ENCODE measurements around the gene SULT4A1.
A peak's percentile ranks its signal among the peaks of the same experiment; 100 is the strongest.

Gene SULT4A1

GRCh38 chr22:43892183-43892894 is 30.0 kb upstream of the SULT4A1 start:
- no peak for DNase-seq (ENCODE audit: low read depth)
- no peak overlapping the region for H3K4me3 ChIP-seq (ENCODE audit: low read length)
- TF ChIP-seq, protein P1, sequence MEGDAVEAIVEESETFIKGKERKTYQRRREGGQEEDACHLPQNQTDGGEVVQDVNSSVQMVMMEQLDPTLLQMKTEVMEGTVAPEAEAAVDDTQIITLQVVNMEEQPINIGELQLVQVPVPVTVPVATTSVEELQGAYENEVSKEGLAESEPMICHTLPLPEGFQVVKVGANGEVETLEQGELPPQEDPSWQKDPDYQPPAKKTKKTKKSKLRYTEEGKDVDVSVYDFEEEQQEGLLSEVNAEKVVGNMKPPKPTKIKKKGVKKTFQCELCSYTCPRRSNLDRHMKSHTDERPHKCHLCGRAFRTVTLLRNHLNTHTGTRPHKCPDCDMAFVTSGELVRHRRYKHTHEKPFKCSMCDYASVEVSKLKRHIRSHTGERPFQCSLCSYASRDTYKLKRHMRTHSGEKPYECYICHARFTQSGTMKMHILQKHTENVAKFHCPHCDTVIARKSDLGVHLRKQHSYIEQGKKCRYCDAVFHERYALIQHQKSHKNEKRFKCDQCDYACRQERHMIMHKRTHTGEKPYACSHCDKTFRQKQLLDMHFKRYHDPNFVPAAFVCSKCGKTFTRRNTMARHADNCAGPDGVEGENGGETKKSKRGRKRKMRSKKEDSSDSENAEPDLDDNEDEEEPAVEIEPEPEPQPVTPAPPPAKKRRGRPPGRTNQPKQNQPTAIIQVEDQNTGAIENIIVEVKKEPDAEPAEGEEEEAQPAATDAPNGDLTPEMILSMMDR (IDR thresholded peaks at IDR 0.05; ENCODE audit: insufficient read depth, low read depth, low read length, missing control alignments), result no peak

DNA sequence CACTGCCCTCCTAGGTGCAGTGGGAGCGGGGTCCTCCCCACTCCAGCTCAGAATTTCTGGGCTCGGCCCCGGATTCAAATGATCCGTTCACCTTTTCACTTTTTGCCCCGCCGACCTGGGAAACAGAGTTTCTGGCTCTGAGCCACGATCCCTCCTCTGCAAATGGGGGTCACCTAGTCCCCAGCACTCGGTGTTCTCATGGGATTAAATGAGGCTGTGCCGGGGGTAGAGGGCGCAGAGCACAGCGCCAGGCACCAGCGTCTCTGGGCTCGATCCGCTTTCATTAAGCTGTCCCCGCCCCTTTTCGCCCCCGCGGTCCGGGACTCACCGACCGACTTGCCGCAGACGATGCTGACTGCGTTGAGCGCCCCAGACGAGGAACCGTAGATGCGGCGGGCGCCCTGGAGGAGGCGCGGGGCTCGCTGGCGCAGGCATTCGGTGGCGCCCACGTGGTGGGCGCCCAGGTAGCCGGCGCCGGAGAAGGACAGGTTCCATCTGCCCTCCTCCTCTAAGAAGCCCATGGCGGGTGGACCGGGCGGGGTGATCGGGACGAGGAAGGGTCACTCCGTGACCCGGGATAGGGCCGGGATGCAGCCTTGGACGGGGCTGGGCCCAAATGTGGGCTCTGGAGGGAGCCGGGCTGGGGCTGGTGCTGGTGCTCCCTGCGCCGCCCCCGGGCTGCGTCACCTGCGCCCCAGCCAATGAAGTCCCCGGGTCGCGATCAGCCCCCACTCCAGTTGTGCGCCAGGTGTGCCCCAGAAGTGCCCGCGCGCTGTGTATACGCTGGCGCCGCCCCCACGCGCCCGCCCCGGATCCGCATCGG is 29.3 kb upstream of the SULT4A1 start, which contains the start of gene PNPLA5:
Gene PNPLA5, minus strand, starts transcription at position 654 of the 823 bp plus-strand sequence. Its CDS starts 133 bp downstream, at position 521.
- TF ChIP-seq, protein P1 (IDR thresholded peaks at IDR 0.05; ENCODE audit: insufficient read depth, low read depth, low read length, missing control alignments), result no peak
- H3K4me3 ChIP-seq (ENCODE audit: low read length), result no peak within 1 kb of the TSS
- peak; percentile 23 for DNase-seq (ENCODE audit: low read depth)

GRCh38 chr22:43890901-43891331 is 28.6 kb upstream of the SULT4A1 start:
- no peak for DNase-seq (ENCODE audit: low read depth)
- TF ChIP-seq, protein P1 (IDR thresholded peaks at IDR 0.05; ENCODE audit: insufficient read depth, low read depth, low read length, missing control alignments), result no peak
- H3K4me3 ChIP-seq (ENCODE audit: low read length), result no peak overlapping the region

- H3K4me3 ChIP-seq (ENCODE audit: low read length), result no peak overlapping the region
These were observed 27.5 kb upstream of the SULT4A1 start for GRCh38 chr22:43889860-43890253.

GRCh38 chr22:43889201-43889859 is 27.0 kb upstream of the SULT4A1 start:
- no peak overlapping the region for H3K4me3 ChIP-seq (ENCODE audit: low read length)
- TF ChIP-seq, protein P1 (IDR thresholded peaks at IDR 0.05; ENCODE audit: insufficient read depth, low read depth, low read length, missing control alignments), result no peak
- DNase-seq (ENCODE audit: low read depth), result no peak

More at GRCh38 chr22:43889860-43890253, 27.5 kb upstream of the SULT4A1 start:
- TF ChIP-seq, protein P1 (IDR thresholded peaks at IDR 0.05; ENCODE audit: insufficient read depth, low read depth, low read length, missing control alignments), result peak; percentile 34
- DNase-seq (ENCODE audit: low read depth), result peak; percentile 47

GRCh38 chr22:43888740-43889139 is 26.4 kb upstream of the SULT4A1 start:
- H3K4me3 ChIP-seq (ENCODE audit: low read length), result no peak overlapping the region
- DNase-seq (ENCODE audit: low read depth), result no peak
- TF ChIP-seq, protein P1 (IDR thresholded peaks at IDR 0.05; ENCODE audit: insufficient read depth, low read depth, low read length, missing control alignments), result no peak

All from epithelial cell of esophagus (primary cell).